ENCODE measurements around the gene APELA. TPM values are rescaled to one million over a fixed set of nuclear protein-coding genes. Genes with fewer than 3 reads are reported as not detected.

Gene APELA
- polyA plus RNA-seq, 1 experiment: not detected

DNA sequence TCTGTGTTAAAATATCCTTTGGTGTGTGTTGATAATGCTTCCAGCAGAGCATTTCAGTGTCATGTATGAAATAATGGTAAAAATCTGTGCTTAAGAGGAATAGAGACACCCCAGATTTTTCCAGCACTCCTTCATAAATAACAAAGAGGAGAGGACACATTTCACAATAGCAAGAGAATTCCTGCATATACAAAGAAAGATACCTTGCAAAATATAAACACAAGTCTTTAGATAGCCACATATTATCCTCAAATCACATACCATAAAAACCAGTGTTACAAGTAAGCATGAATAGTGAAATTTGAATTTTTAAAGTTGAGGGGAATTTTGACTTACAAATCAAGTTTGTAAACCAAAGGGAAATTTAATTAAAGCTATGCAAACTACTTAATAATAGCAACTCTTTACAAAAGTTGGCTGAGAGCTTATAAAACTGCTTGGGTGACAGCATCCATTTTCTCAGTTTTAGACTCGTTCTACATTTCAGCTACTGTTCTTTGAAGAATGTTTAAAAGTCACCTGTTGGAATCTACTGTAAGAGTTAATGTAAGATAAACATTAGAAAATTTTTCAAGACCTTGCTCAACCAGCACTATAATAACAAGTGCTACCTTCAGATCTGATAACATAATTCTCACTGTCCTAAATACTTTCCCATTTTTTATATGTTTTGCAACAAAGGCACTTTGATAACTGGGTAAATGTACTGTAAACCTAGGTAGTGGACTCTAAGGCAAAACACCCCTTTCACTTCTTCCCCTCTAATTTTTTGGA lies 3.7 kb downstream of the APELA start:
- ChIA-PET POLR2A (no interaction called here), CTCF (interaction anchor here (0.7 kb wide), 1 partner anchor 20 kb away, joined by 3 read pairs; no protein-coding TSS in a partner anchor)
- no peak for DNase-seq (ENCODE audit: low read depth)

DNA sequence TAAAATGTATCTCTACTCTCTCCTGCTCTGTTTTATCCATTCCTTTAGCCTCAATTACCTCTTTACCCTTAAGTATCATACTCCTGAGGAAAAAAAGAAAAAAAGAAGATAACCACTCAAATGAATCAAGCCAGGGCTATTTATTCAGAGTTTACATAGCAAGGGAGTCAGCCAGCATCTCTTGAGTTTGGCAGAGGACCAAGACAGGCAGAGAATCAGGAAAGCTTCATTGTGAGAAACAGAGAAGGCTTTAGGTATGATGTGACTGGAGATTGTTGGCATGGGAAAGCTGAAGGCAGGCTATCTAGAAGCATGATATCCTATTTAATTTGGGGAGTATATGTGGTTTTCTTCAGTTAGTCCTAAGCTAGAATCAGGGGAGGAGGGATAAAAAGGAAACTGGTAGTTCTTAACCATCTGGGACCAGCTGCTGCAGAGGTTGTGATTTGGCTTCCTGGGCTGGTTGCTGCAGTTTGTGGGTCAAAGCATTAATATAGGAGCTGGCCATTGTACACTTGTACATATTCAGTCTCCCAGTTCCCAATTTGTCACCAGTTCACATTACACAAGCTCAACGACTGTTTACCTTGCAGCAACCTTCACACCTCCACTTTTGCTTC lies 11.2 kb downstream of the APELA start:
- Histone ChIP-seq H3K4me3 (ENCODE audit: low read depth, low read length) (no peak overlapping the region), H3K27me3 (ENCODE audit: control insufficient read depth, insufficient read depth, low read length) (no peaks in the 10 kb centered on the region), H3K36me3 (ENCODE audit: control insufficient read depth, insufficient read depth, low read length) (no peaks in the 10 kb centered on the region)
- no peak for DNase-seq (ENCODE audit: low read depth)
- POLR2A ChIA-PET: no interaction called here
- CTCF ChIA-PET: interaction anchor here (1.0 kb wide), 1 partner anchor 9 kb away, joined by 5 read pairs; no protein-coding TSS in a partner anchor
- no peak for TF ChIP-seq CTCF (IDR thresholded peaks at IDR 0.05; ENCODE audit: insufficient read depth, low read depth, low read length)

More for the DNA sequence above, 3.7 kb downstream of the APELA start:
- H3K36me3 ChIP-seq (ENCODE audit: control insufficient read depth, insufficient read depth, low read length): no peaks in the 10 kb centered on the region
- no peak overlapping the region for H3K4me3 ChIP-seq (ENCODE audit: low read depth, low read length)
- TF ChIP-seq CTCF (IDR thresholded peaks at IDR 0.05; ENCODE audit: insufficient read depth, low read depth, low read length): no peak
- no peaks in the 10 kb centered on the region for H3K27me3 ChIP-seq (ENCODE audit: control insufficient read depth, insufficient read depth, low read length)

- ChIA-PET CTCF (no interaction called here), POLR2A (no interaction called here)
- Histone ChIP-seq H3K27me3 (ENCODE audit: control insufficient read depth, insufficient read depth, low read length) (no peaks in the 10 kb centered on the region), H3K36me3 (ENCODE audit: control insufficient read depth, insufficient read depth, low read length) (no peaks in the 10 kb centered on the region), H3K4me3 (ENCODE audit: low read depth, low read length) (no peak overlapping the region)
- TF ChIP-seq CTCF (IDR thresholded peaks at IDR 0.05; ENCODE audit: insufficient read depth, low read depth, low read length): no peak
- DNase-seq (ENCODE audit: low read depth): no peak
Measured at GRCh38 chr4:164890691-164891090, 13.7 kb downstream of the APELA start.

- Histone ChIP-seq H3K4me3 (ENCODE audit: low read depth, low read length) (no peak overlapping the region), H3K27me3 (ENCODE audit: control insufficient read depth, insufficient read depth, low read length) (no peaks in the 10 kb centered on the region), H3K36me3 (ENCODE audit: control insufficient read depth, insufficient read depth, low read length) (no peaks in the 10 kb centered on the region)
- ChIA-PET CTCF (no interaction called here), POLR2A (no interaction called here)
- no peak for TF ChIP-seq CTCF (IDR thresholded peaks at IDR 0.05; ENCODE audit: insufficient read depth, low read depth, low read length)
- DNase-seq (ENCODE audit: low read depth): no peak
Measured at GRCh38 chr4:164892018-164892417, 15.0 kb downstream of the APELA start.

GRCh38 chr4:164894702-164895101 lies 17.7 kb downstream of the APELA start:
- Histone ChIP-seq H3K36me3 (ENCODE audit: control insufficient read depth, insufficient read depth, low read length) (no peaks in the 10 kb centered on the region), H3K27me3 (ENCODE audit: control insufficient read depth, insufficient read depth, low read length) (no peaks in the 10 kb centered on the region), H3K4me3 (ENCODE audit: low read depth, low read length) (no peak overlapping the region)
- ChIA-PET CTCF (no interaction called here), POLR2A (no interaction called here)
- no peak for TF ChIP-seq CTCF (IDR thresholded peaks at IDR 0.05; ENCODE audit: insufficient read depth, low read depth, low read length)
- DNase-seq (ENCODE audit: low read depth): no peak
